SK-N-SH (cell line): ENCODE measurements around the gene USP47.

Experiments
- CHD2 ChIP-seq: fragments of 150-350 bp; IDR thresholded peaks from 2 replicates; pipeline ENCODE4 v1.6.1; 2018; ENCODE audit warnings: low read length; ENCODE audit not compliant: partially characterized antibody
- MXI1 ChIP-seq: IDR thresholded peaks from 2 replicates; pipeline ENCODE4 v1.6.1; 2012; ENCODE audit warnings: mild to moderate bottlenecking, low read depth, low read length, improper control_type of control experiment
- NRF1 ChIP-seq: IDR thresholded peaks from 2 replicates; pipeline ENCODE4 v1.6.1; 2012; ENCODE audit warnings: low read depth, mild to moderate bottlenecking, low read length
- POLR2AphosphoS5 ChIP-seq: IDR thresholded peaks from 2 replicates; pipeline ENCODE4 v1.6.1; 2012; ENCODE audit warnings: low read depth, low read length
- RXRA ChIP-seq: IDR thresholded peaks from 2 replicates; pipeline ENCODE4 v1.4.0; 2012; ENCODE audit warnings: low read depth, mild to moderate bottlenecking, borderline replicate concordance
- TAF1 ChIP-seq: IDR thresholded peaks from 2 replicates; pipeline ENCODE4 v1.6.1; 2012; ENCODE audit warnings: low read depth, mild to moderate bottlenecking, low read length, moderate library complexity, borderline replicate concordance
- TCF12 ChIP-seq: IDR thresholded peaks from 2 replicates; pipeline ENCODE4 v1.4.0; 2012
- TF ChIP-seq, protein P1 (sequence below): fragments of 200-600 bp; sonication (generic); IDR thresholded peaks from 2 replicates; pipeline ENCODE4 v1.6.1; 2017; ENCODE audit warnings: antibody characterized with exemption, mild to moderate bottlenecking, moderate library complexity
- TF ChIP-seq, protein P2 (sequence below): IDR thresholded peaks from 2 replicates; pipeline ENCODE4 v1.4.0; 2012; ENCODE audit warnings: low read depth
- TF ChIP-seq, protein P3 (sequence below): IDR thresholded peaks from 2 replicates; pipeline ENCODE4 v1.4.0; 2012; ENCODE audit warnings: low read depth, borderline replicate concordance

DNA sequence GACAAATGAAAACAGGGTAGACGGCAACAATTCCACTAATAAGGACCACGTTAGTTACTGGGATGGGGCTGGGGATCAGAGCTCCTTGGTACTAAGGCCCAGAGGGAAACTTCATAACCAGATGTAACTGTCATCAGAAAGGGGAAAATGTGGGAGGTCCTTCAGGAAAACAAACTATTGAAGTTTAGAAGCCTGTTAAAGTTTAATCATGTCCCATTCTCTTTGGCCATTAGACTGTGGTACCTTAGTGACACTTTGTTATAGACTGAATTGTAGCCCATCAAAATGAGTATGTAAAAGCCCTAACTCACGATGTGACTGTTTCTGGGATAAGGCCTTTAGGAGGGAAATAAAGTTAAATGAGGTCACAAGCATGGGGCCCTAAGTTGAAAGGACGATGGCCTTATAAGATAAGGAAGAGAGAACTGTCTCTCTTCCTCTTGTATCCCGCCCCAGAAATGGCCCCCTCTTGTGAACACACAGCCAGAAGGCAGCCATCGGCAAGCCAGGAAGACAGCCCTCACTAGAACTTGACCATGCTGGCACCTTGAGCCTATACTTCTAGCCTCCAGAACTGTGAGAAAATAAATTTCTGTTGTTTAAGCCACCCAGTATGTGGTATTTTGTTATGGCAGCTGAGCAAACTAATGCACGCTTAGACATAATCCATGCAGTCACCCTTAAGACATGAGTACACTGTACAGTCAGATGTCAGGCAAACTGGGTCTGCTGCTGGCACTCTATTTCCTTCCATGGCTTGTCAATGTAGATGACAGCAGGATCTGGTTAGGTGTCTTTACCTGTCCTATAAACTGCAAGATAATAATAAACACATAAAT is 26.9 kb upstream of the USP47 start:
- TF ChIP-seq, protein P1, sequence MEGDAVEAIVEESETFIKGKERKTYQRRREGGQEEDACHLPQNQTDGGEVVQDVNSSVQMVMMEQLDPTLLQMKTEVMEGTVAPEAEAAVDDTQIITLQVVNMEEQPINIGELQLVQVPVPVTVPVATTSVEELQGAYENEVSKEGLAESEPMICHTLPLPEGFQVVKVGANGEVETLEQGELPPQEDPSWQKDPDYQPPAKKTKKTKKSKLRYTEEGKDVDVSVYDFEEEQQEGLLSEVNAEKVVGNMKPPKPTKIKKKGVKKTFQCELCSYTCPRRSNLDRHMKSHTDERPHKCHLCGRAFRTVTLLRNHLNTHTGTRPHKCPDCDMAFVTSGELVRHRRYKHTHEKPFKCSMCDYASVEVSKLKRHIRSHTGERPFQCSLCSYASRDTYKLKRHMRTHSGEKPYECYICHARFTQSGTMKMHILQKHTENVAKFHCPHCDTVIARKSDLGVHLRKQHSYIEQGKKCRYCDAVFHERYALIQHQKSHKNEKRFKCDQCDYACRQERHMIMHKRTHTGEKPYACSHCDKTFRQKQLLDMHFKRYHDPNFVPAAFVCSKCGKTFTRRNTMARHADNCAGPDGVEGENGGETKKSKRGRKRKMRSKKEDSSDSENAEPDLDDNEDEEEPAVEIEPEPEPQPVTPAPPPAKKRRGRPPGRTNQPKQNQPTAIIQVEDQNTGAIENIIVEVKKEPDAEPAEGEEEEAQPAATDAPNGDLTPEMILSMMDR: no peak
- no peak for TF ChIP-seq CHD2
- no peak for TF ChIP-seq TAF1
- no peak for TF ChIP-seq NRF1
- no peak for TF ChIP-seq RXRA
- TF ChIP-seq POLR2AphosphoS5: no peak
- no peak for TF ChIP-seq MXI1
- no peak for TF ChIP-seq TCF12
- TF ChIP-seq, protein P2, sequence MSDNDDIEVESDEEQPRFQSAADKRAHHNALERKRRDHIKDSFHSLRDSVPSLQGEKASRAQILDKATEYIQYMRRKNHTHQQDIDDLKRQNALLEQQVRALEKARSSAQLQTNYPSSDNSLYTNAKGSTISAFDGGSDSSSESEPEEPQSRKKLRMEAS: no peak
- TF ChIP-seq, protein P3, sequence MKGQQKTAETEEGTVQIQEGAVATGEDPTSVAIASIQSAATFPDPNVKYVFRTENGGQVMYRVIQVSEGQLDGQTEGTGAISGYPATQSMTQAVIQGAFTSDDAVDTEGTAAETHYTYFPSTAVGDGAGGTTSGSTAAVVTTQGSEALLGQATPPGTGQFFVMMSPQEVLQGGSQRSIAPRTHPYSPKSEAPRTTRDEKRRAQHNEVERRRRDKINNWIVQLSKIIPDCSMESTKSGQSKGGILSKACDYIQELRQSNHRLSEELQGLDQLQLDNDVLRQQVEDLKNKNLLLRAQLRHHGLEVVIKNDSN: no peak
